ENCODE results near the gene KCNH8. TPM values are rescaled to one million over a fixed set of nuclear protein-coding genes. Genes with fewer than 3 reads are reported as not detected.

Gene KCNH8
- total and polyA plus RNA-seq, 2 experiments from 2014 or later = 0.97 to 1.1 TPM

DNA sequence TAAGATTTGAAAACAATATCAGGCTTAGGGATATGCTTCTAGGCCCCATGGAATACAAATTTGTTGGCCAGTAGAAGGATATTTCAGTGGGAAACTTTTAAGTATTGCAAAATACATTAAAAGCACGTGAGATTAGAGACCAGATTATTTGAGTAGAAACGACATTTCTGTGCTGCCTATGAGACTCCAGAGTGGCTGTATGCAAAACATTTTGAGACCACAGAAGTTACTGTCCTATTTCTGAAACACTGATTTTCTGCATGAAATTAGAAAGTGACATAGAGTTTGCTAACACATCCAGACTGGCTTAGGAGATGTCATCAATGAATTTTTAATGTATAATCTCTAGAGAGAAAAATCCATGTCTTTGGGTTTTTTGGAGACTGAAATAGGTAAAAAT, 99.8 kb downstream of the KCNH8 start:
- Histone ChIP-seq H3K27ac (no peak overlapping the region), H3K79me2 (no peaks in the 10 kb centered on the region), H3K9me3 (ENCODE audit: low read depth) (no peaks in the 10 kb centered on the region), H3K4me2 (no peak overlapping the region), H3K4me3 (no peak overlapping the region), H4K20me1 (ENCODE audit: insufficient read depth, poor library complexity, severe bottlenecking) (no peaks in the 10 kb centered on the region), H3K4me1 (ENCODE audit: insufficient read depth) (no peaks in the 10 kb centered on the region), H3K36me3 (replicated peaks; ENCODE audit: insufficient read depth, low read depth) (no peaks in the 10 kb centered on the region), H3K9me2 (replicated peaks; ENCODE audit: insufficient read depth) (no peaks in the 10 kb centered on the region), H3K27me3 (no peaks in the 10 kb centered on the region), H2AFZ (no peak overlapping the region)
- 71% methylated on average over 2 of the region's 2 CpGs for WGBS (ENCODE audit: low lambda C conversion rate, missing lambda C conversion rate)
- TF ChIP-seq EZH2 (IDR thresholded peaks at IDR 0.05; ENCODE audit: borderline replicate concordance) (no peak), EZH2phosphoT487 (IDR thresholded peaks at IDR 0.05; ENCODE audit: low read depth, severe bottlenecking, unreplicated experiment) (no peak)
- TF ChIP-seq, protein P1, sequence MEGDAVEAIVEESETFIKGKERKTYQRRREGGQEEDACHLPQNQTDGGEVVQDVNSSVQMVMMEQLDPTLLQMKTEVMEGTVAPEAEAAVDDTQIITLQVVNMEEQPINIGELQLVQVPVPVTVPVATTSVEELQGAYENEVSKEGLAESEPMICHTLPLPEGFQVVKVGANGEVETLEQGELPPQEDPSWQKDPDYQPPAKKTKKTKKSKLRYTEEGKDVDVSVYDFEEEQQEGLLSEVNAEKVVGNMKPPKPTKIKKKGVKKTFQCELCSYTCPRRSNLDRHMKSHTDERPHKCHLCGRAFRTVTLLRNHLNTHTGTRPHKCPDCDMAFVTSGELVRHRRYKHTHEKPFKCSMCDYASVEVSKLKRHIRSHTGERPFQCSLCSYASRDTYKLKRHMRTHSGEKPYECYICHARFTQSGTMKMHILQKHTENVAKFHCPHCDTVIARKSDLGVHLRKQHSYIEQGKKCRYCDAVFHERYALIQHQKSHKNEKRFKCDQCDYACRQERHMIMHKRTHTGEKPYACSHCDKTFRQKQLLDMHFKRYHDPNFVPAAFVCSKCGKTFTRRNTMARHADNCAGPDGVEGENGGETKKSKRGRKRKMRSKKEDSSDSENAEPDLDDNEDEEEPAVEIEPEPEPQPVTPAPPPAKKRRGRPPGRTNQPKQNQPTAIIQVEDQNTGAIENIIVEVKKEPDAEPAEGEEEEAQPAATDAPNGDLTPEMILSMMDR (IDR thresholded peaks at IDR 0.05; ENCODE audit: poor library complexity) = no peak
- no peak for DNase-seq (ENCODE audit: low spot score)

DNA sequence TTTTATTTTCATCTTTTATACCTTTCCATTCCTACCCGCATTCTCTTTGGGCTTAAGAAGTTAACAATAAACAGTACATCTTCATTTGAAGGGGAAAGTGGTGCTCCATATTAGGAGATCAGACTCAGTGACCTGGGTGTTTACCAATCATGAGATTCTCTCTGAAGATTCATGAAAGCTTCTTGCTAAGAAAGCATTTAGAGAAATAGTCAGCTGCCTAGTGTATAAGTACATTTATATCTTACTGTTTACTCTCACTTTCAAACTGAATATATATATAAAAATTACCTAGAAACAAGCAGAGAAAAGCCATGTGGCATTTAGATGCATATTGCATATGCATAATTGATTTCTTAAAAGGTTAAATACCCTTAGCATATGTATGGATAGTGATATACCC, 100.5 kb downstream of the KCNH8 start:
- Histone ChIP-seq H3K4me2 (no peak overlapping the region), H4K20me1 (ENCODE audit: insufficient read depth, poor library complexity, severe bottlenecking) (no peaks in the 10 kb centered on the region)
- no peak for TF ChIP-seq EZH2 (IDR thresholded peaks at IDR 0.05; ENCODE audit: borderline replicate concordance)
- TF ChIP-seq, protein P1 (IDR thresholded peaks at IDR 0.05; ENCODE audit: poor library complexity) = no peak
- TF ChIP-seq EZH2phosphoT487 (IDR thresholded peaks at IDR 0.05; ENCODE audit: low read depth, severe bottlenecking, unreplicated experiment) = no peak

DNA sequence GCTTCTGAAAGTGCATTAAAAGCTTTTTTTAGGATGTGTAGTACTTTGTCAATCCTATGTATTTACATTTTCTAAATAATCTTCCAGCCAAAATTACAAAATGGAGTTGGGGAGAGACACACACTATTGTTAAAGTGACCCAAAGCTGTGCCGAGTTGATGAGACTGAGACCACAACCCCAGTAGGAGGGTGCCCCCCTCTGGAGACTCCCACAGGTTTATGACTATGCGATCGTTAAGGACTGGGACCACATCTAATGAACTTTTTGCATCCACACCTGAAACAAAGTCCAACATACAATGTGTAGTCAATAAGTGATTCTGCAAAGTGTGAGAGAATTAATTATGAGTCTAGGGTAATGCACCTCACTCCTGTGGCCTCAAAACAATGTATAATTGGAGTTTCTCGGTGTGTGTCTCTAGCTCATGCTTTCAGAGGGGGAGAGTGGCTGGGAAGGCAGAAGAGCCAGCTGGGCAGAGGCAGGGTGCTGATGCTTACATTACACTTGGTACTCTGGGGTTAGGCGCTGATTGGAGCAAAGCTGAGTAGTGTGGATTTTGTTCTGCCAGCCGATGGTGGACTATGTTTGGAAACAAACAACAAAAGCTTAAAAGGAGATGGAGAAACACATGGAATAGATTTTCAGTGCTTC, 102.8 kb downstream of the KCNH8 start:
- Histone ChIP-seq H3K4me2 (no peak overlapping the region), H4K20me1 (ENCODE audit: insufficient read depth, poor library complexity, severe bottlenecking) (no peaks in the 10 kb centered on the region), H3K9me2 (replicated peaks; ENCODE audit: insufficient read depth) (no peaks in the 10 kb centered on the region), H3K4me3 (no peak overlapping the region), H3K9me3 (ENCODE audit: low read depth) (no peaks in the 10 kb centered on the region), H2AFZ (no peak overlapping the region), H3K27ac (no peak overlapping the region), H3K27me3 (no peaks in the 10 kb centered on the region), H3K79me2 (no peaks in the 10 kb centered on the region), H3K4me1 (ENCODE audit: insufficient read depth) (no peaks in the 10 kb centered on the region), H3K36me3 (replicated peaks; ENCODE audit: insufficient read depth, low read depth) (no peaks in the 10 kb centered on the region)
- TF ChIP-seq EZH2 (IDR thresholded peaks at IDR 0.05; ENCODE audit: borderline replicate concordance) (no peak), EZH2phosphoT487 (IDR thresholded peaks at IDR 0.05; ENCODE audit: low read depth, severe bottlenecking, unreplicated experiment) (no peak)
- TF ChIP-seq, protein P1 (IDR thresholded peaks at IDR 0.05; ENCODE audit: poor library complexity) = no peak
- WGBS (ENCODE audit: low lambda C conversion rate, missing lambda C conversion rate) = 68% methylated on average over 6 of the region's 6 CpGs
- DNase-seq (ENCODE audit: low spot score) = no peak

More for the DNA sequence above, 100.5 kb downstream of the KCNH8 start:
- 93% methylated on average over 1 of the region's 1 CpG for WGBS (ENCODE audit: low lambda C conversion rate, missing lambda C conversion rate)
- Histone ChIP-seq H3K27ac (no peak overlapping the region), H3K9me3 (ENCODE audit: low read depth) (no peaks in the 10 kb centered on the region), H3K27me3 (no peaks in the 10 kb centered on the region), H3K4me1 (ENCODE audit: insufficient read depth) (no peaks in the 10 kb centered on the region), H3K36me3 (replicated peaks; ENCODE audit: insufficient read depth, low read depth) (no peaks in the 10 kb centered on the region), H3K79me2 (no peaks in the 10 kb centered on the region), H3K9me2 (replicated peaks; ENCODE audit: insufficient read depth) (no peaks in the 10 kb centered on the region), H3K4me3 (no peak overlapping the region), H2AFZ (no peak overlapping the region)
- DNase-seq (ENCODE audit: low spot score) = no peak
